HEK293 (cell line): Measurements from ENCODE around the gene SESN1.

ENCODE experiments used
- CTCF ChIA-PET: fragments of 350-600 bp; formaldehyde crosslinking; extraction: SDS; loops from one replicate; lab custom pipeline; 2021; ENCODE audit warnings: antibody characterized with exemption; lab: Yijun Ruan, JAX
- POLR2A ChIA-PET: fragments of 300-600 bp; formaldehyde crosslinking; extraction: SDS; loops from one replicate; lab custom pipeline; 2020; ENCODE audit warnings: antibody characterized with exemption, inconsistent platforms; lab: Yijun Ruan, JAX
- H3K27ac ChIP-seq: fragments of 200-500 bp; sonication (Bioruptor generic); 2 replicates; pipeline ENCODE4 v1.5.1; 2014; ENCODE audit warnings: low read depth, low read length, control low read depth, inconsistent platforms; ENCODE audit errors: extremely low read depth
- H3K36me3 ChIP-seq, 2 experiments: fragments of 200-500 bp in 1 of 2; sonication (Bioruptor generic) in 1 of 2; 1 replicate in 1 of 2; 2 replicates in 1 of 2; pipeline ENCODE4 v1.5.1; 2014 to 2017; ENCODE audit warnings: inconsistent platforms in 2 of 2, low read length in 2 of 2; ENCODE audit not compliant: control insufficient read depth in 2 of 2, insufficient read depth in 1 of 2
- H3K4me1 ChIP-seq: fragments of 200-500 bp; sonication (Bioruptor generic); 2 replicates; pipeline ENCODE4 v1.5.1; 2014; ENCODE audit warnings: mild to moderate bottlenecking, low read length, inconsistent platforms; ENCODE audit not compliant: control insufficient read depth, insufficient read depth
- H3K4me3 ChIP-seq: 2 replicates; pipeline ENCODE4 v1.5.1; 2011; ENCODE audit warnings: low read depth, mild to moderate bottlenecking, control low read depth, low read length, moderate library complexity
- H3K9me3 ChIP-seq: fragments of 200-500 bp; sonication (Bioruptor generic); 2 replicates; pipeline ENCODE4 v1.5.1; 2014; ENCODE audit warnings: low read depth, low read length, inconsistent platforms; ENCODE audit not compliant: control insufficient read depth, insufficient read depth
- EGR2 ChIP-seq: fragments of 450-650 bp; formaldehyde crosslinking; IDR thresholded peaks from 2 replicates; pipeline ENCODE4 v1.5.1; 2016; ENCODE audit warnings: low read depth, missing biosample characterization, missing genetic modification characterization
- GLI4 ChIP-seq: fragments of 450-650 bp; formaldehyde crosslinking; IDR thresholded peaks from 2 replicates; pipeline ENCODE4 v1.5.1; 2016; ENCODE audit warnings: missing biosample characterization, missing genetic modification characterization
- SP2 ChIP-seq: fragments of 450-650 bp; formaldehyde crosslinking; IDR thresholded peaks from 2 replicates; pipeline ENCODE4 v1.5.1; 2016; ENCODE audit warnings: missing biosample characterization, missing genetic modification characterization
- ZBTB1 ChIP-seq: fragments of 450-650 bp; formaldehyde crosslinking; IDR thresholded peaks from 2 replicates; pipeline ENCODE4 v1.5.1; 2016; ENCODE audit warnings: missing biosample characterization, missing genetic modification characterization
- ZFP37 ChIP-seq: fragments of 450-650 bp; formaldehyde crosslinking; IDR thresholded peaks from 2 replicates; pipeline ENCODE4 v1.5.1; 2016; ENCODE audit warnings: missing biosample characterization, missing genetic modification characterization
- ZNF132 ChIP-seq: fragments of 450-650 bp; formaldehyde crosslinking; IDR thresholded peaks from 2 replicates; pipeline ENCODE4 v1.5.1; 2017; ENCODE audit warnings: missing biosample characterization, missing genetic modification characterization, borderline replicate concordance
- ZNF174 ChIP-seq: fragments of 450-650 bp; formaldehyde crosslinking; IDR thresholded peaks from 2 replicates; pipeline ENCODE4 v1.5.0; 2017; ENCODE audit warnings: missing biosample characterization, mild to moderate bottlenecking, missing genetic modification characterization
- ZNF175 ChIP-seq: fragments of 450-650 bp; formaldehyde crosslinking; IDR thresholded peaks from 2 replicates; pipeline ENCODE4 v1.5.1; 2016; ENCODE audit warnings: missing biosample characterization, missing genetic modification characterization
- ZNF239 ChIP-seq: fragments of 450-650 bp; formaldehyde crosslinking; IDR thresholded peaks from 2 replicates; pipeline ENCODE4 v1.5.1; 2016; ENCODE audit warnings: missing biosample characterization, missing genetic modification characterization
- ZNF433 ChIP-seq: fragments of 450-650 bp; formaldehyde crosslinking; IDR thresholded peaks from 2 replicates; pipeline ENCODE4 v1.5.1; 2016; ENCODE audit warnings: missing biosample characterization, missing genetic modification characterization, low read depth
- ZNF48 ChIP-seq: fragments of 450-650 bp; formaldehyde crosslinking; IDR thresholded peaks from 2 replicates; pipeline ENCODE4 v1.5.1; 2016; ENCODE audit warnings: missing biosample characterization, missing genetic modification characterization
- ZNF521 ChIP-seq: fragments of 450-650 bp; formaldehyde crosslinking; IDR thresholded peaks from 2 replicates; pipeline ENCODE4 v1.5.1; 2017; ENCODE audit warnings: missing biosample characterization, mild to moderate bottlenecking, missing genetic modification characterization
- ZNF560 ChIP-seq: fragments of 450-650 bp; formaldehyde crosslinking; IDR thresholded peaks from 2 replicates; pipeline ENCODE4 v1.5.1; 2017; ENCODE audit warnings: missing biosample characterization, missing genetic modification characterization, borderline replicate concordance
- ZNF596 ChIP-seq: fragments of 450-650 bp; IDR thresholded peaks from 2 replicates; pipeline ENCODE4 v1.5.0; 2018; ENCODE audit warnings: missing biosample characterization, mild to moderate bottlenecking, missing genetic modification characterization, moderate library complexity
- ZNF621 ChIP-seq: fragments of 450-650 bp; formaldehyde crosslinking; IDR thresholded peaks from 2 replicates; pipeline ENCODE4 v1.5.1; 2017; ENCODE audit warnings: missing biosample characterization, missing genetic modification characterization
- ZNF624 ChIP-seq: fragments of 450-650 bp; formaldehyde crosslinking; IDR thresholded peaks from 2 replicates; pipeline ENCODE4 v1.5.1; 2017; ENCODE audit warnings: missing biosample characterization, missing genetic modification characterization
- ZNF701 ChIP-seq: fragments of 450-650 bp; formaldehyde crosslinking; IDR thresholded peaks from 2 replicates; pipeline ENCODE4 v1.5.1; 2016; ENCODE audit warnings: missing biosample characterization, missing genetic modification characterization
- ZNF777 ChIP-seq: fragments of 450-650 bp; formaldehyde crosslinking; IDR thresholded peaks from 2 replicates; pipeline ENCODE4 v1.5.1; 2017; ENCODE audit warnings: missing biosample characterization, missing genetic modification characterization, borderline replicate concordance
- ZSCAN23 ChIP-seq: fragments of 450-650 bp; formaldehyde crosslinking; IDR thresholded peaks from 2 replicates; pipeline ENCODE4 v1.5.1; 2016; ENCODE audit warnings: missing biosample characterization, missing genetic modification characterization
- TF ChIP-seq, protein P1 (sequence below): fragments of 450-650 bp; formaldehyde crosslinking; IDR thresholded peaks from 2 replicates; pipeline ENCODE4 v1.5.1; 2016; ENCODE audit warnings: missing biosample characterization, missing genetic modification characterization
- TF ChIP-seq, protein P2 (sequence below): fragments of 450-650 bp; formaldehyde crosslinking; IDR thresholded peaks from 2 replicates; pipeline ENCODE4 v1.5.1; 2017; ENCODE audit warnings: missing biosample characterization, missing genetic modification characterization
- TF ChIP-seq, protein P3 (sequence below): fragments of 450-650 bp; formaldehyde crosslinking; IDR thresholded peaks from 2 replicates; pipeline ENCODE4 v1.5.1; 2017; ENCODE audit warnings: missing biosample characterization, missing genetic modification characterization
- TF ChIP-seq, protein P4 (sequence below): fragments of 450-650 bp; formaldehyde crosslinking; IDR thresholded peaks from 2 replicates; pipeline ENCODE4 v1.5.1; 2016; ENCODE audit warnings: missing biosample characterization, missing genetic modification characterization

Gene SESN1

DNA sequence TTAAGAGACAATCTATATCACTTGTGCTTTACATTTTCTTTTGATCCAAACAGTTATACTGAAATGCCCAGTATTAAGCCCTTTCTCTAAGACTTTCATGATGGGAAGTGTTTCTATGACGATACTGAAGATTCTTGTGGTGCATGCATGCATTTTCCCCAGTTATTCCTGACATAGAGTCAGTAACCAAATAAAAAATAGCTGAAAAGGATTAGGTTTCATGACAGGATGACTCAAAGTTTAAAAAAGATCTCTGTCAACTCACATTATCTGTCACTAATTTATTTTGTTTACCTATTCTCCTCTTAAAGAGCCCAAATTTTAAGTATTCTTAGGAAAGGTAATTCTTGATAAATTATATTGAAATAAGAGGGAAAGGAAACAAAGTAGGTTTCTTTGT lies 98.4 kb downstream of the SESN1 start:
- Histone ChIP-seq H3K27ac (no peak overlapping the region), H3K9me3 (no peaks in the 10 kb centered on the region), H3K4me3 (no peak overlapping the region)
- CTCF ChIA-PET = interaction anchor here (1.3 to 1.6 kb wide), 2 partner anchors 57 to 76 kb away, joined by 4 read pairs; no protein-coding TSS in a partner anchor
- POLR2A ChIA-PET = no interaction called here
- TF ChIP-seq ZNF777 = no peak
- TF ChIP-seq SP2 = no peak
- TF ChIP-seq, protein P1, sequence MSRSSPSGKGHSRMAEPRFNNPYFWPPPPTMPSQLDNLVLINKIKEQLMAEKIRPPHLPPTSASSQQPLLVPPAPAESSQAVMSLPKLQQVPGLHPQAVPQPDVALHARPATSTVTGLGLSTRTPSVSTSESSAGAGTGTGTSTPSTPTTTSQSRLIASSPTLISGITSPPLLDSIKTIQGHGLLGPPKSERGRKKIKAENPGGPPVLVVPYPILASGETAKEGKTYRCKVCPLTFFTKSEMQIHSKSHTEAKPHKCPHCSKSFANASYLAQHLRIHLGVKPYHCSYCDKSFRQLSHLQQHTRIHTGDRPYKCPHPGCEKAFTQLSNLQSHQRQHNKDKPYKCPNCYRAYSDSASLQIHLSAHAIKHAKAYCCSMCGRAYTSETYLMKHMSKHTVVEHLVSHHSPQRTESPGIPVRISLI (tag by site-specific recombination) = no peak
- TF ChIP-seq ZNF596 (tag by site-specific recombination) = no peak
- TF ChIP-seq, all 188 proteins: peak for 0
- peaks cover 55 to 90% of the 10 kb centered on the region in 2 experiments for H3K36me3 ChIP-seq
- H3K4me1 ChIP-seq = peaks cover 13% of the 10 kb centered on the region

DNA sequence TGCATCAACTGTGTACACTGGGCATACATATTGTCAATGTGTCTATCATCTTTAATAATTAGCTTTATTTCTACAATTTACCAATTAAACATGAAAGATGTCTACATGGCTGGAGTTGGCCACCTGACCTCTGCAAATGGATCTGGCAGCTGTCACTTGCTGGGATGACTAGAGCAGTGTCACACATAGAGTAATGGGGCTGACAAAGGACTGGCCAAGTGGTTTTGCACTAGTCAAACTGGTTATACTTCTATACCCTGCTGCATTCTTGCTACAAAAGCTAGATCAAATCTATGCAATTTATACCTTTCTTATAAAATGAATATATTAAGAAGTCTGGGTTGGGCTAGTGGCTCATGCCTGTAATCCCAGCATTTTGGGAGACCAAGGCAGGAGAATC lies 99.3 kb downstream of the SESN1 start:
- H3K9me3 ChIP-seq = no peaks in the 10 kb centered on the region
- ChIA-PET POLR2A (no interaction called here), CTCF (interaction anchor here (0.6 to 1.6 kb wide), 2 partner anchors 77 to 83 kb away, joined by 3 to 4 read pairs; no protein-coding TSS in a partner anchor)
- peaks cover 6% of the 10 kb centered on the region; the same call in 1 of the 2 replicates for H3K4me1 ChIP-seq
- no peak overlapping the region for H3K4me3 ChIP-seq
- H3K27ac ChIP-seq = no peak overlapping the region
- TF ChIP-seq ZNF596 (tag by site-specific recombination) (no peak), ZBTB1 (tag by site-specific recombination) (no peak), ZNF560 (tag by site-specific recombination) (no peak), ZNF521 (tag by site-specific recombination) (no peak), ZNF624 (tag by site-specific recombination) (no peak), ZNF701 (no peak), ZNF621 (no peak), ZSCAN23 (no peak), ZNF239 (tag by site-specific recombination) (no peak), ZNF48 (no peak), ZFP37 (tag by site-specific recombination) (no peak), ZNF175 (tag by site-specific recombination) (no peak), ZNF174 (no peak), ZNF433 (tag by site-specific recombination) (no peak), ZNF132 (no peak), GLI4 (tag by site-specific recombination) (no peak), EGR2 (tag by site-specific recombination) (no peak)
- TF ChIP-seq, protein P2, sequence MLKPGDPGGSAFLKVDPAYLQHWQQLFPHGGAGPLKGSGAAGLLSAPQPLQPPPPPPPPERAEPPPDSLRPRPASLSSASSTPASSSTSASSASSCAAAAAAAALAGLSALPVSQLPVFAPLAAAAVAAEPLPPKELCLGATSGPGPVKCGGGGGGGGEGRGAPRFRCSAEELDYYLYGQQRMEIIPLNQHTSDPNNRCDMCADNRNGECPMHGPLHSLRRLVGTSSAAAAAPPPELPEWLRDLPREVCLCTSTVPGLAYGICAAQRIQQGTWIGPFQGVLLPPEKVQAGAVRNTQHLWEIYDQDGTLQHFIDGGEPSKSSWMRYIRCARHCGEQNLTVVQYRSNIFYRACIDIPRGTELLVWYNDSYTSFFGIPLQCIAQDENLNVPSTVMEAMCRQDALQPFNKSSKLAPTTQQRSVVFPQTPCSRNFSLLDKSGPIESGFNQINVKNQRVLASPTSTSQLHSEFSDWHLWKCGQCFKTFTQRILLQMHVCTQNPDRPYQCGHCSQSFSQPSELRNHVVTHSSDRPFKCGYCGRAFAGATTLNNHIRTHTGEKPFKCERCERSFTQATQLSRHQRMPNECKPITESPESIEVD (tag by site-specific recombination) = no peak
- TF ChIP-seq, protein P3, sequence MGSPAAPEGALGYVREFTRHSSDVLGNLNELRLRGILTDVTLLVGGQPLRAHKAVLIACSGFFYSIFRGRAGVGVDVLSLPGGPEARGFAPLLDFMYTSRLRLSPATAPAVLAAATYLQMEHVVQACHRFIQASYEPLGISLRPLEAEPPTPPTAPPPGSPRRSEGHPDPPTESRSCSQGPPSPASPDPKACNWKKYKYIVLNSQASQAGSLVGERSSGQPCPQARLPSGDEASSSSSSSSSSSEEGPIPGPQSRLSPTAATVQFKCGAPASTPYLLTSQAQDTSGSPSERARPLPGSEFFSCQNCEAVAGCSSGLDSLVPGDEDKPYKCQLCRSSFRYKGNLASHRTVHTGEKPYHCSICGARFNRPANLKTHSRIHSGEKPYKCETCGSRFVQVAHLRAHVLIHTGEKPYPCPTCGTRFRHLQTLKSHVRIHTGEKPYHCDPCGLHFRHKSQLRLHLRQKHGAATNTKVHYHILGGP (tag by site-specific recombination) = no peak
- TF ChIP-seq, protein P4, sequence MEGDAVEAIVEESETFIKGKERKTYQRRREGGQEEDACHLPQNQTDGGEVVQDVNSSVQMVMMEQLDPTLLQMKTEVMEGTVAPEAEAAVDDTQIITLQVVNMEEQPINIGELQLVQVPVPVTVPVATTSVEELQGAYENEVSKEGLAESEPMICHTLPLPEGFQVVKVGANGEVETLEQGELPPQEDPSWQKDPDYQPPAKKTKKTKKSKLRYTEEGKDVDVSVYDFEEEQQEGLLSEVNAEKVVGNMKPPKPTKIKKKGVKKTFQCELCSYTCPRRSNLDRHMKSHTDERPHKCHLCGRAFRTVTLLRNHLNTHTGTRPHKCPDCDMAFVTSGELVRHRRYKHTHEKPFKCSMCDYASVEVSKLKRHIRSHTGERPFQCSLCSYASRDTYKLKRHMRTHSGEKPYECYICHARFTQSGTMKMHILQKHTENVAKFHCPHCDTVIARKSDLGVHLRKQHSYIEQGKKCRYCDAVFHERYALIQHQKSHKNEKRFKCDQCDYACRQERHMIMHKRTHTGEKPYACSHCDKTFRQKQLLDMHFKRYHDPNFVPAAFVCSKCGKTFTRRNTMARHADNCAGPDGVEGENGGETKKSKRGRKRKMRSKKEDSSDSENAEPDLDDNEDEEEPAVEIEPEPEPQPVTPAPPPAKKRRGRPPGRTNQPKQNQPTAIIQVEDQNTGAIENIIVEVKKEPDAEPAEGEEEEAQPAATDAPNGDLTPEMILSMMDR (tag by site-specific recombination) = no peak
- H3K36me3 ChIP-seq = peaks cover 58 to 92% of the 10 kb centered on the region in 2 experiments
